RCC 7860 (cell line): ENCODE measurements around the gene PWWP2A.
A peak's percentile ranks its signal among the peaks of the same experiment; 100 is the strongest.
"Not testable (repeated sequence)": the region's sequence is repeated elsewhere in the genome, so short reads cannot be mapped to it uniquely, and the experiment has no call there.

Experiments
- DNase-seq: peaks from one replicate; pipeline ENCODE4 v3.0.0-alpha.2; 2015; ENCODE audit warnings: low spot score
- FAIRE-seq: peaks from 2 replicates; lab custom pipeline; 2012; peaks lifted over from hg19 to GRCh38; lab: Jason Lieb, UNC

The PWWP2A gene

GRCh38 chr5:160079753-160080152 lies 39.5 kb downstream of the PWWP2A start:
- DNase-seq = no peak

GRCh38 chr5:160076997-160077396 lies 42.3 kb downstream of the PWWP2A start:
- FAIRE-seq (no peak), DNase-seq (no peak)

More at GRCh38 chr5:160079753-160080152, 39.5 kb downstream of the PWWP2A start:
- no peak for FAIRE-seq

GRCh38 chr5:160075073-160075472 lies 44.2 kb downstream of the PWWP2A start:
- FAIRE-seq (no peak), DNase-seq (no peak)

GRCh38 chr5:160071916-160072315 lies 47.3 kb downstream of the PWWP2A start:
- FAIRE-seq (no peak), DNase-seq (no peak)

GRCh38 chr5:160071516-160071915 lies 47.7 kb downstream of the PWWP2A start:
- FAIRE-seq = no peak
- no peak for DNase-seq

GRCh38 chr5:160069120-160069519 lies 50.1 kb downstream of the PWWP2A start:
- FAIRE-seq = not testable (repeated sequence)

GRCh38 chr5:160064995-160065614 lies 54.1 kb downstream of the PWWP2A start:
- FAIRE-seq (no peak), DNase-seq (no peak)

More at GRCh38 chr5:160069120-160069519, 50.1 kb downstream of the PWWP2A start:
- DNase-seq = not testable (repeated sequence)

GRCh38 chr5:160064417-160064810 lies 54.8 kb downstream of the PWWP2A start:
- DNase-seq (no peak), FAIRE-seq (no peak)

GRCh38 chr5:160061770-160062169 lies 57.5 kb downstream of the PWWP2A start:
- no peak for DNase-seq
- no peak for FAIRE-seq

GRCh38 chr5:160060001-160060400 lies 59.2 kb downstream of the PWWP2A start:
- no peak for FAIRE-seq

GRCh38 chr5:160057256-160057655 lies 62.0 kb downstream of the PWWP2A start:
- FAIRE-seq (no peak), DNase-seq (no peak)

More at GRCh38 chr5:160060001-160060400, 59.2 kb downstream of the PWWP2A start:
- DNase-seq = no peak

GRCh38 chr5:160054831-160055230 lies 64.4 kb downstream of the PWWP2A start:
- FAIRE-seq (no peak), DNase-seq (peak; percentile 40)

GRCh38 chr5:160054047-160054446 lies 65.2 kb downstream of the PWWP2A start:
- DNase-seq (no peak), FAIRE-seq (no peak)

- no peak for FAIRE-seq
Observed at GRCh38 chr5:160049099-160049498, 70.2 kb downstream of the PWWP2A start.

GRCh38 chr5:160048131-160048530 lies 71.1 kb downstream of the PWWP2A start:
- no peak for FAIRE-seq
- no peak for DNase-seq

More at GRCh38 chr5:160049099-160049498, 70.2 kb downstream of the PWWP2A start:
- DNase-seq = no peak

GRCh38 chr5:160047423-160047822 lies 71.8 kb downstream of the PWWP2A start:
- FAIRE-seq = no peak
- DNase-seq = no peak

- DNase-seq (no peak), FAIRE-seq (no peak)
Observed at GRCh38 chr5:160044967-160045366, 74.3 kb downstream of the PWWP2A start.

- DNase-seq (no peak), FAIRE-seq (no peak)
Observed at GRCh38 chr5:160044391-160044804, 74.9 kb downstream of the PWWP2A start.

- no peak for FAIRE-seq
Observed at GRCh38 chr5:160042671-160043070, 76.6 kb downstream of the PWWP2A start.

More at GRCh38 chr5:160042671-160043070, 76.6 kb downstream of the PWWP2A start:
- no peak for DNase-seq
